SK-N-DZ (cell line): ENCODE measurements around the gene MYCBPAP.

Experiments used
- DNase-seq: peaks from one replicate; pipeline ENCODE4 v3.0.0-alpha.2; 2015; ENCODE audit warnings: low spot score

Gene MYCBPAP

GRCh38 chr17:50487213-50488096 lies 20.8 kb upstream of the MYCBPAP start:
- no peak for DNase-seq

- no peak for DNase-seq
These were observed 19.4 kb upstream of the MYCBPAP start for GRCh38 chr17:50488880-50489279.

GRCh38 chr17:50491505-50491904 lies 16.7 kb upstream of the MYCBPAP start:
- DNase-seq = no peak

- DNase-seq = no peak
These were observed 16.0 kb upstream of the MYCBPAP start for GRCh38 chr17:50492214-50492613.

- no peak for DNase-seq
These were observed 14.5 kb upstream of the MYCBPAP start for GRCh38 chr17:50493744-50494143.

GRCh38 chr17:50495217-50495823 lies 12.9 kb upstream of the MYCBPAP start:
- DNase-seq = no peak

GRCh38 chr17:50495918-50496317 lies 12.3 kb upstream of the MYCBPAP start:
- DNase-seq = no peak

- DNase-seq = no peak
These were observed 10.0 kb upstream of the MYCBPAP start for GRCh38 chr17:50498021-50498874.

GRCh38 chr17:50499270-50499669 lies 9.0 kb upstream of the MYCBPAP start:
- DNase-seq = no peak

GRCh38 chr17:50499721-50500120 lies 8.5 kb upstream of the MYCBPAP start:
- no peak for DNase-seq

GRCh38 chr17:50501054-50501453 lies 7.2 kb upstream of the MYCBPAP start:
- no peak for DNase-seq

- no peak for DNase-seq
These were observed 5.8 kb upstream of the MYCBPAP start for GRCh38 chr17:50502301-50502990.

- DNase-seq = no peak
These were observed 2.6 kb upstream of the MYCBPAP start for GRCh38 chr17:50505591-50506130.

GRCh38 chr17:50506298-50506697 lies 1.9 kb upstream of the MYCBPAP start:
- no peak for DNase-seq

- no peak for DNase-seq
These were observed 578 bp downstream of the MYCBPAP start for GRCh38 chr17:50508573-50509460.

GRCh38 chr17:50511058-50511457 lies 2.8 kb downstream of the MYCBPAP start:
- no peak for DNase-seq

- DNase-seq = no peak
These were observed 5.3 kb downstream of the MYCBPAP start for GRCh38 chr17:50513495-50513894.

GRCh38 chr17:50514388-50514787 lies 6.1 kb downstream of the MYCBPAP start:
- DNase-seq = no peak

- DNase-seq = no peak
These were observed 6.9 kb downstream of the MYCBPAP start for GRCh38 chr17:50514936-50515702.
